ENCODE results near the gene UBE2D2. TPM values are rescaled to one million over a fixed set of nuclear protein-coding genes. Genes with fewer than 3 reads are reported as not detected.

Gene UBE2D2
- total and polyA plus RNA-seq, 4 experiments from 2014 or later, result 160 to 411 (median 255) TPM

DNA sequence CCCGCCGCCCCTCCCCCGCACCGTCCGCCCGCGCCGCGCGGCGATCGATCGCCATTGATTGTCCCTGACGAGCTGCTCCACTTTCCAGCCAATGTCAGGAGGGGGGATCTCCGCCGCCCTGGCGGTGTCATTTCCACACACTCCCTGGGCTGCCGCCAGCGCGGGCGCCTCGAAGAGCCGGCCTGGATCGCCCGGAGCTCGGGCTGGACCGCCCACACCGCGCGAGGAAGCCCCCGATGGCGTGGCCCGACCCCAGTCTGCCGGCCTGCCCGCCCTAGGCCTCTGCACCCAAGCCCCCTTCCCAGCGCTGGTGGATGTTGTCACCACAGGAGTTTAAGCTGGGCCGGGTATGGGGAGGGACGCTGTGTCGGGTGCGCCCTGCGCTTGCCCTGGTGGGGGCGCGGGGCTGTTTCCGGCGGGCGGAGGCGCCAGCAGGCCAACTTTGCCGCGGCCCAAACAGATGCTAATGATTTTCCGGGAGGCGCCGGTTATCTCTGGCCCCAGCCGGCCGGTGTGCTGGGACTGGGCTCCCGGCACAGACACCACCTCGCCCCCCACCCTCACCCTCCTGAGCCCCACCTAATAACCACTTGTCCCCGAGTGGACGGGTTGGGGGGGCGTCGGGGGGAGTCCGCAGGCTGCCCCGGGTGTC, 76.4 kb downstream of the UBE2D2 start:
- no peaks in the 10 kb centered on the region for H3K27me3 Mint-ChIP-seq
- Histone ChIP-seq H3K36me3 (ENCODE audit: insufficient read depth, low read length) (no peaks in the 10 kb centered on the region), H3K27me3 (ENCODE audit: insufficient read depth, low read length) (no peaks in the 10 kb centered on the region), H3K4me3 (ENCODE audit: low read length in 2 of 2) (no peak overlapping the region), H3K9me3 (ENCODE audit: control insufficient read depth in 1 of 2, low read length in 2 of 2) (no peaks in the 10 kb centered on the region), H3K4me1 (ENCODE audit: insufficient read depth, low read length) (peaks cover 24% of the 10 kb centered on the region), H3K27ac (ENCODE audit: low read depth, low read length) (no peak overlapping the region)
- H3K4me3 Mint-ChIP-seq, result peak overlapping the region in 7 of 8 donors; percentile 32 to 67 (median 47)
- peak overlapping the region in 3 of 7 donors; percentile 43 to 66 (median 48) for H3K27ac Mint-ChIP-seq
- DNase-seq, result peak; percentile 32 to 70 (median 46)
- peaks cover 22 to 47% (median 38%) of the 10 kb centered on the region in 4 donors for H3K4me1 Mint-ChIP-seq
- intact Hi-C loops (cut with micrococcal nuclease), result loop anchor here (5.0 kb wide), 2 partner anchors 110 to 215 kb away; no protein-coding TSS in a partner anchor
- no peaks in the 10 kb centered on the region for H3K9me3 Mint-ChIP-seq
- CTCF ChIA-PET (ENCODE audit: partially characterized antibody), result interaction anchor here (0.9 to 8.6 kb wide), 9 partner anchors 7 to 133 kb away, joined by 3 to 99 read pairs (median 4); no protein-coding TSS in a partner anchor
- H3K36me3 Mint-ChIP-seq, result peaks cover 2 to 4% of the 10 kb centered on the region in 2 donors
- POLR2A ChIA-PET (ENCODE audit: partially characterized antibody), result interaction anchor here (1.0 to 4.7 kb wide), 5 partner anchors 10 to 129 kb away, joined by 3 to 28 read pairs (median 10); partner anchors contain the start of gene CXXC5

DNA sequence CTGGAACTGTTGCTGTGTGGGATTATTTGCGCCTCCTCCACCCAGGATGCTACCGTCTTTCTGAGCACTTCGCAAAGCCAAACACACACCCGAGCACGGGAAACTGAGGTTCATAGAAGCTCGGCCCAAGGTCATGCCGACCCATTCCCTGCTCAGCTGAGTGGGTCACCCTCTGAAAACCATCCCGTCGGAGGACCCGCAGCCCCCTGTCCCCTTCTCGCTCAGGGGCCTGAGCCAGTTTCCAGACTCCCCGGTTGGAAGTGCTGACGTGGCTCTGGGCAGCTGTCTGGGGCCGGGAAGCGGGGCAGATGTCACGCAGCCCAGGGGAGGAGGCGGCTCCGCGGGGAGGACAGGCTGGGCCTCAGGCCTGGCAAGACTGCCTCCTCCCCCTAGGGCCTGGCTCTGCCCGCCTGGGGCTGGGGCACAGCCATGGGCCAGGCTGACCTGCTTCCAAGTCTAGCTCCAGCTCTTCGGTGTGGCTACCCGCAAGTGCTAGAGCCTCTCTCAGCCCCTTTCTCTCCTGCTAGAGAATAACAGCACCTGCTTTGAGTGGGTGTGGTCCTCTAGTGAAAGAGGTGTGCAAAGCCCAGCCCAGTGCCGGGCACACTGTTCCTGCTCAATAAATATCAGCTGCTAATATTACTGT, 77.1 kb downstream of the UBE2D2 start:
- Mint-ChIP-seq H3K4me1 (peaks cover 21 to 45% (median 36%) of the 10 kb centered on the region in 4 donors), H3K27me3 (no peaks in the 10 kb centered on the region), H3K36me3 (peaks cover 1 to 2% of the 10 kb centered on the region in 2 donors), H3K4me3 (peak overlapping the region in 7 of 8 donors; percentile 21 to 67 (median 47)), H3K27ac (peak overlapping the region in 5 of 7 donors; percentile 25 to 73 (median 35)), H3K9me3 (no peaks in the 10 kb centered on the region)
- Histone ChIP-seq H3K9me3 (ENCODE audit: control insufficient read depth in 1 of 2, low read length in 2 of 2) (no peaks in the 10 kb centered on the region), H3K27ac (ENCODE audit: low read depth, low read length) (no peak overlapping the region), H3K36me3 (ENCODE audit: insufficient read depth, low read length) (no peaks in the 10 kb centered on the region), H3K27me3 (ENCODE audit: insufficient read depth, low read length) (no peaks in the 10 kb centered on the region), H3K4me3 (ENCODE audit: low read length in 2 of 2) (no peak overlapping the region), H3K4me1 (ENCODE audit: insufficient read depth, low read length) (peaks cover 24% of the 10 kb centered on the region)
- ChIA-PET POLR2A (ENCODE audit: partially characterized antibody) (interaction anchor here (1.0 to 3.9 kb wide), 5 partner anchors 10 to 127 kb away, joined by 3 to 28 read pairs (median 7); partner anchors contain the start of genes CXXC5 and UBE2D2), CTCF (ENCODE audit: partially characterized antibody) (interaction anchor here (0.9 to 8.6 kb wide), 8 partner anchors 13 to 132 kb away, joined by 3 to 99 read pairs (median 4); no protein-coding TSS in a partner anchor)
- no peak for DNase-seq
- intact Hi-C loops (cut with micrococcal nuclease), result loop anchor here (5.0 kb wide), 2 partner anchors 109 to 216 kb away; no protein-coding TSS in a partner anchor

DNA sequence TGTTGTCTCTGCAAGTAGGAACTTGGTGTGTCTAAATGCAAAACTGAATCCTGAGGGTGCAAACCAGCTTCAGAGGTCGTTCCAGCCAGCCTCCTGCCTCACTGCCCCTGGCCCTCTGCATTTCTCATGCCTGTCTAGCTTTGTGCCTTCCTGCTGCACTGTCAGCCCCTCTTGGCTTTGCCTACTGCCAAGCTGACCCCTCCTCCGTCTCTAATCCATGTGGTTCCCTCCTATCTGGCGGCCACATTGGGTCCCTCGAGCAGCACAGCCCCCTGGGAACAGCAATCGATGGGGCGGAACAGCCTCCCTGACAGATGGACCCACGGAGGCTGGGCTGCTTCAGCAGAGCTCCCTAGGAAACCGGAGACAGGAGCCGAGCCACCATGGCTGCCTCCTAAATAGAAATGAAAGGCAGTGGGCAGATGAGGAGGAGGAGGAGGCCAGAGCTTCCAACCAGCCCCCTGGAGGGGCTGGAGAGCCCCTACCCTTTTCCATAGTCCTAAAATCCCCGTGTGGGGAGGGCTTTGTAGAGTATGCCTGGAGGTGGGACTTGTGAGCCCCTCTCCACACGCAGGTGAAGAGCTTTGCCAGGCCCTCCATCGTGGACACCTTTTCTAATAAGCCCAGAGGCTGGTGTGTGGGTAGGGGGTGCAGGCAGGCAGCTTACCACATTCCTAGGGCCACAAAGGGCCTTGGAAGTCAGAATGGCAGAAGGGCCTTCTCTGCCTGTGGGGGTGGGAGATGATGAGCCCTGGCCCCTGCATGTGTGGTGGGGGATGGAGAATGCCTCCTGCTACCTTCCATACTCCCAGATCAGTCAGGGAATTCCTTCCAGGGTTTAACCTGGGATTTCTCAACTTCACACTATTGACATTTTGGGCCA, 77.8 kb downstream of the UBE2D2 start:
- Histone ChIP-seq H3K4me3 (ENCODE audit: low read length in 2 of 2) (no peak overlapping the region), H3K27ac (ENCODE audit: low read depth, low read length) (no peak overlapping the region), H3K36me3 (ENCODE audit: insufficient read depth, low read length) (no peaks in the 10 kb centered on the region), H3K27me3 (ENCODE audit: insufficient read depth, low read length) (no peaks in the 10 kb centered on the region), H3K4me1 (ENCODE audit: insufficient read depth, low read length) (peaks cover 24% of the 10 kb centered on the region), H3K9me3 (ENCODE audit: control insufficient read depth in 1 of 2, low read length in 2 of 2) (no peaks in the 10 kb centered on the region)
- POLR2A ChIA-PET (ENCODE audit: partially characterized antibody), result interaction anchor here (1.0 to 3.9 kb wide), 4 partner anchors 9 to 127 kb away, joined by 3 to 28 read pairs (median 6); partner anchors contain the start of genes CXXC5 and UBE2D2
- Mint-ChIP-seq H3K4me3 (peak overlapping the region in 5 of 8 donors; percentile 21 to 43 (median 39)), H3K9me3 (no peaks in the 10 kb centered on the region), H3K27ac (peak overlapping the region in 4 of 7 donors; percentile 29 to 37 (median 32)), H3K4me1 (peaks cover 20 to 40% (median 31%) of the 10 kb centered on the region in 4 donors), H3K36me3 (no peaks in the 10 kb centered on the region), H3K27me3 (no peaks in the 10 kb centered on the region)
- no peak for DNase-seq
- CTCF ChIA-PET (ENCODE audit: partially characterized antibody), result interaction anchor here (1.2 to 8.6 kb wide), 5 partner anchors 12 to 131 kb away, joined by 3 to 99 read pairs (median 4); no protein-coding TSS in a partner anchor
- intact Hi-C loops (cut with micrococcal nuclease), result loop anchor here (5.0 kb wide), 2 partner anchors 108 to 217 kb away; no protein-coding TSS in a partner anchor

- H3K4me1 ChIP-seq (ENCODE audit: insufficient read depth, low read length), result peaks cover 24% of the 10 kb centered on the region
- no peaks in the 10 kb centered on the region for H3K36me3 Mint-ChIP-seq
- no peaks in the 10 kb centered on the region for H3K36me3 ChIP-seq (ENCODE audit: insufficient read depth, low read length)
- no peaks in the 10 kb centered on the region for H3K27me3 ChIP-seq (ENCODE audit: insufficient read depth, low read length)
- H3K4me1 Mint-ChIP-seq, result peaks cover 18 to 35% (median 27%) of the 10 kb centered on the region in 4 donors
- ChIA-PET CTCF (ENCODE audit: partially characterized antibody) (interaction anchor here (1.2 to 8.6 kb wide), 3 partner anchors 11 to 126 kb away, joined by 3 to 99 read pairs (median 4); no protein-coding TSS in a partner anchor), POLR2A (ENCODE audit: partially characterized antibody) (no interaction called here)
- no peak for DNase-seq
- H3K27me3 Mint-ChIP-seq, result no peaks in the 10 kb centered on the region
- intact Hi-C loops (cut with micrococcal nuclease), result loop anchor here (5.0 kb wide), 2 partner anchors 108 to 217 kb away; no protein-coding TSS in a partner anchor
- no peaks in the 10 kb centered on the region for H3K9me3 Mint-ChIP-seq
- no peak overlapping the region for H3K4me3 ChIP-seq (ENCODE audit: low read length in 2 of 2)
- peak overlapping the region in 1 of 7 donors; percentile 37 for H3K27ac Mint-ChIP-seq
- H3K9me3 ChIP-seq (ENCODE audit: control insufficient read depth in 1 of 2, low read length in 2 of 2), result no peaks in the 10 kb centered on the region
- H3K4me3 Mint-ChIP-seq, result no peak overlapping the region
- no peak overlapping the region for H3K27ac ChIP-seq (ENCODE audit: low read depth, low read length)
Observed at GRCh38 chr5:139639619-139640380, 78.7 kb downstream of the UBE2D2 start.

- H3K27me3 Mint-ChIP-seq, result peaks cover 0 to 2% of the 10 kb centered on the region in 2 donors
- CTCF ChIA-PET (ENCODE audit: partially characterized antibody), result no interaction called here
- H3K9me3 Mint-ChIP-seq, result no peaks in the 10 kb centered on the region
- Histone ChIP-seq H3K4me1 (ENCODE audit: insufficient read depth, low read length) (peaks cover 16% of the 10 kb centered on the region), H3K36me3 (ENCODE audit: insufficient read depth, low read length) (no peaks in the 10 kb centered on the region), H3K4me3 (ENCODE audit: low read length in 2 of 2) (no peak overlapping the region), H3K27me3 (ENCODE audit: insufficient read depth, low read length) (no peaks in the 10 kb centered on the region), H3K27ac (ENCODE audit: low read depth, low read length) (no peak overlapping the region), H3K9me3 (ENCODE audit: control insufficient read depth in 1 of 2, low read length in 2 of 2) (no peaks in the 10 kb centered on the region)
- no peak overlapping the region for H3K4me3 Mint-ChIP-seq
- H3K36me3 Mint-ChIP-seq, result no peaks in the 10 kb centered on the region
- intact Hi-C loops (cut with micrococcal nuclease), result no loop called here
- H3K4me1 Mint-ChIP-seq, result peaks cover 16 to 35% (median 20%) of the 10 kb centered on the region in 4 donors
- peak overlapping the region in 2 of 7 donors; percentile 37 to 52 for H3K27ac Mint-ChIP-seq
- POLR2A ChIA-PET (ENCODE audit: partially characterized antibody), result no interaction called here
- DNase-seq, result no peak
Observed at GRCh38 chr5:139640421-139641115, 79.4 kb downstream of the UBE2D2 start.

Measured in CD4-positive, alpha-beta memory T cell (primary cell).